Endothelial cell of umbilical vein (primary cell): ENCODE results near the gene DCLRE1A. TPM values are rescaled to one million over a fixed set of nuclear protein-coding genes. Genes with fewer than 3 reads are reported as not detected.

Experiments
- BruUV-seq: library from RNA; stranded (reverse); fragments of 400-500 nt; replicated peaks from 2 replicates; lab custom pipeline; 2021; lab: Mats Ljungman, UMichigan
- CTCF ChIA-PET: fragments of 300-600, 350-600 bp; sonication (Branson Sonifier 250); formaldehyde crosslinking; loops from one replicate; lab custom pipeline; 2021; ENCODE audit warnings: antibody characterized with exemption, inconsistent platforms; lab: Charles Lee
- POLR2A ChIA-PET: fragments of 300-600, 350-600 bp; sonication (Branson Sonifier 250); formaldehyde crosslinking; loops from one replicate; lab custom pipeline; 2021; ENCODE audit warnings: antibody characterized with exemption, inconsistent platforms; lab: Charles Lee
- DNase-seq: peaks from one replicate; pipeline ENCODE4 v3.0.0-alpha.2; 2011; ENCODE audit warnings: low read depth, low spot score
- FAIRE-seq: peaks from 2 replicates; lab custom pipeline; 2011; peaks lifted over from hg19 to GRCh38; lab: Jason Lieb, UNC
- H2AFZ ChIP-seq: 2 replicates; pipeline ENCODE4 v1.6.0; 2012; ENCODE audit warnings: low read depth, low read length, control low read depth, inconsistent platforms
- H3K27ac ChIP-seq: 2 replicates; pipeline ENCODE4 v1.5.1; 2011; ENCODE audit warnings: low read depth, mild to moderate bottlenecking, control low read depth, low read length, moderate library complexity; ENCODE audit not compliant: insufficient read depth
- H3K27me3 ChIP-seq, 2 experiments: 2 replicates each; pipeline versions ENCODE4 v1.6.0 to v1.6.1; 2011; ENCODE audit warnings: low read length in 2 of 2, mixed read lengths in 1 of 2; ENCODE audit not compliant: control insufficient read depth in 2 of 2, insufficient read depth in 2 of 2
- H3K36me3 ChIP-seq, 2 experiments: 2 replicates in 1 of 2; 3 replicates in 1 of 2; pipeline ENCODE4 v1.5.1; 2011; ENCODE audit warnings: low read length in 2 of 2, mild to moderate bottlenecking in 1 of 2, moderate library complexity in 1 of 2; ENCODE audit not compliant: control insufficient read depth in 2 of 2, insufficient read depth in 2 of 2; ENCODE audit errors: extremely low read depth in 1 of 2
- H3K4me1 ChIP-seq: 3 replicates; pipeline ENCODE4 v1.5.1; 2011; ENCODE audit warnings: mild to moderate bottlenecking, low read length; ENCODE audit not compliant: control insufficient read depth, insufficient read depth; ENCODE audit errors: extremely low read depth
- H3K4me2 ChIP-seq: 2 replicates; pipeline ENCODE4 v1.6.1; 2011; ENCODE audit warnings: low read length, control low read depth, mixed read lengths; ENCODE audit not compliant: insufficient read depth
- H3K4me3 ChIP-seq, 3 experiments: fragments of 200-600 bp in 1 of 3; sonication (generic), shearing (Covaris generic) in 1 of 3; replicated peaks in 1 of 3; 2 replicates each; pipeline ENCODE4 v1.5.1; 2011 to 2016; ENCODE audit warnings: control low read depth in 3 of 3, low read length in 3 of 3, mild to moderate bottlenecking in 2 of 3, inconsistent platforms in 1 of 3, low read depth in 1 of 3, moderate library complexity in 1 of 3; ENCODE audit not compliant: insufficient read depth in 1 of 3
- H3K79me2 ChIP-seq: 2 replicates; pipeline ENCODE4 v1.6.0; 2012; ENCODE audit warnings: low read length, inconsistent platforms; ENCODE audit not compliant: control insufficient read depth, insufficient read depth
- H3K9ac ChIP-seq: replicated peaks from 2 replicates; pipeline ENCODE3; 2011; ENCODE audit warnings: low read length, control low read depth; ENCODE audit not compliant: insufficient read depth; ENCODE audit errors: extremely low read depth
- H3K9me1 ChIP-seq: replicated peaks from 3 replicates; pipeline ENCODE4 v1.6.0; 2011; ENCODE audit warnings: mild to moderate bottlenecking, low read length; ENCODE audit not compliant: control insufficient read depth, insufficient read depth; ENCODE audit errors: extremely low read depth
- H3K9me3 ChIP-seq: replicated peaks from 2 replicates; pipeline ENCODE4 v1.5.1; 2012; ENCODE audit warnings: low read length, inconsistent platforms; ENCODE audit not compliant: control insufficient read depth, insufficient read depth
- H4K20me1 ChIP-seq: replicated peaks from 2 replicates; pipeline ENCODE3; 2011; ENCODE audit warnings: mild to moderate bottlenecking, low read length; ENCODE audit not compliant: control insufficient read depth, insufficient read depth; ENCODE audit errors: extremely low read depth
- CTCF ChIP-seq, 2 donors: IDR thresholded peaks; 1 replicate in 1 of 2; 2 replicates in 1 of 2; pipeline ENCODE4 v1.5.1; 2011; ENCODE audit warnings: low read length in 2 of 2, mild to moderate bottlenecking in 2 of 2, moderate library complexity in 2 of 2, control low read depth in 1 of 2, inconsistent platforms in 1 of 2, low read depth in 1 of 2; ENCODE audit not compliant: insufficient read depth in 1 of 2; ENCODE audit errors: extremely low read depth in 1 of 2
- EZH2 ChIP-seq: IDR thresholded peaks from 2 replicates; pipeline ENCODE4 v1.6.1; 2012; ENCODE audit warnings: borderline replicate concordance, low read depth, mild to moderate bottlenecking, moderate library complexity, low read length, inconsistent platforms; ENCODE audit not compliant: severe bottlenecking
- FOS ChIP-seq: IDR thresholded peaks from 2 replicates; pipeline ENCODE4 v1.6.1; 2011; ENCODE audit warnings: mild to moderate bottlenecking, low read length, moderate library complexity, borderline replicate concordance; ENCODE audit not compliant: insufficient read depth
- GATA2 ChIP-seq: IDR thresholded peaks from 2 replicates; pipeline ENCODE4 v1.7.0; 2011; ENCODE audit warnings: low read depth, mild to moderate bottlenecking, moderate library complexity, mixed read lengths, low read length; ENCODE audit not compliant: insufficient read length, insufficient read depth
- JUN ChIP-seq: IDR thresholded peaks from 2 replicates; pipeline ENCODE4 v1.6.1; 2011; ENCODE audit warnings: borderline replicate concordance, low read depth; ENCODE audit not compliant: insufficient read length, insufficient read depth
- MAX ChIP-seq: IDR thresholded peaks from 2 replicates; pipeline ENCODE4 v1.6.1; 2011; ENCODE audit not compliant: insufficient read depth, insufficient read length
- MYC ChIP-seq: IDR thresholded peaks from one replicate; pipeline ENCODE4 v1.6.1; 2011; ENCODE audit warnings: mild to moderate bottlenecking, low read depth, low read length
- POLR2A ChIP-seq: IDR thresholded peaks from 2 replicates; pipeline ENCODE4 v1.6.1; 2012; ENCODE audit warnings: low read depth, mild to moderate bottlenecking, control low read depth, low read length
- POLR2AphosphoS5 ChIP-seq: IDR thresholded peaks from 2 replicates; pipeline ENCODE4 v1.6.1; 2012; ENCODE audit warnings: low read depth, mild to moderate bottlenecking, control low read depth, low read length, moderate library complexity; ENCODE audit not compliant: insufficient read depth
- dilution Hi-C: fragments of 300-500 bp; cut with MboI; formaldehyde crosslinking; loops from one replicate; pipeline ENCODE4 v1.15.0; 2019; ENCODE audit warnings: low sequenced_read_pairs; ENCODE audit not compliant: extremely low pct_ligation_motif_present
- intact Hi-C: fragments of 100-400 bp; cut with micrococcal nuclease; formaldehyde crosslinking; loops from one replicate; pipeline ENCODE4 v1.10.0; 2022
- polyA plus RNA-seq, 4 experiments: library from polyadenylated mRNA; depleted of rRNA in 3 of 4; stranded (reverse) in 3 of 4; unstranded in 1 of 4; fragments of >200 nt; gene quantifications; 2 replicates each; pipeline versions ENCODE4 v1.2.1 to v1.2.3, GENCODE V29; 2011 to 2012; ENCODE audit warnings: missing spikeins in 1 of 4
- total RNA-seq: library from RNA; stranded (reverse); gene quantifications from 2 replicates; pipeline ENCODE4 v1.2.3, GENCODE V29; 2021

Gene DCLRE1A
- total and polyA plus RNA-seq, 2 donors (not counting 3 experiments of a cell fraction or from before 2014, with no cell fraction given) = 3.6 to 6.7 TPM

- FAIRE-seq = no peak
- no peak for TF ChIP-seq MAX
- no peak for TF ChIP-seq POLR2A
- TF ChIP-seq POLR2AphosphoS5 = no peak
- TF ChIP-seq GATA2 = no peak
- no peak for TF ChIP-seq EZH2
- POLR2A ChIA-PET = no interaction called here
- peaks cover 0 to 6% of the 10 kb centered on the region in 2 experiments for H3K36me3 ChIP-seq
- peak; percentile 44 for DNase-seq
- H3K4me1 ChIP-seq = peaks cover 6% of the 10 kb centered on the region
- intact Hi-C loops = no loop called here
- H3K4me3 ChIP-seq = no peak overlapping the region
- BruUV-seq = no TSS peak
- no peak overlapping the region for H2AFZ ChIP-seq
- H3K9ac ChIP-seq = no peak overlapping the region
- H3K27ac ChIP-seq = no peak overlapping the region
- H3K9me3 ChIP-seq = no peaks in the 10 kb centered on the region
- no peaks in the 10 kb centered on the region for H4K20me1 ChIP-seq
- H3K4me2 ChIP-seq = no peak overlapping the region
- H3K9me1 ChIP-seq = no peaks in the 10 kb centered on the region
- H3K27me3 ChIP-seq = no peaks in the 10 kb centered on the region
- CTCF ChIA-PET = interaction anchor here (0.8 kb wide), 1 partner anchor 257 kb away, joined by 3 read pairs; no protein-coding TSS in a partner anchor
- dilution Hi-C loops = no loop called here
- H3K79me2 ChIP-seq = no peaks in the 10 kb centered on the region
These were observed 9.9 kb downstream of the DCLRE1A start for GRCh38 chr10:113843972-113844485.

- no peaks in the 10 kb centered on the region for H3K27me3 ChIP-seq
- no peak overlapping the region for H3K9ac ChIP-seq
- H4K20me1 ChIP-seq = no peaks in the 10 kb centered on the region
- FAIRE-seq (no peak), DNase-seq (no peak)
- no peak overlapping the region for H2AFZ ChIP-seq
- no peaks in the 10 kb centered on the region for H3K9me3 ChIP-seq
- ChIA-PET CTCF (no interaction called here), POLR2A (no interaction called here)
- no peaks in the 10 kb centered on the region for H3K79me2 ChIP-seq
- no peak overlapping the region for H3K4me3 ChIP-seq
- BruUV-seq = no TSS peak
- intact Hi-C loops (no loop called here), dilution Hi-C loops (no loop called here)
- no peak overlapping the region for H3K4me2 ChIP-seq
- TF ChIP-seq CTCF (IDR thresholded peaks at IDR 0.05; ENCODE audit: extremely low read depth in 1 of 2, insufficient read depth in 1 of 2, low read depth in 1 of 2, low read length in 2 of 2) = no peak
- no peak for TF ChIP-seq JUN
- TF ChIP-seq MYC = no peak
- no peak for TF ChIP-seq POLR2A
- TF ChIP-seq GATA2 = no peak
- no peak for TF ChIP-seq MAX
- no peak for TF ChIP-seq FOS
- TF ChIP-seq EZH2 = no peak
- no peak for TF ChIP-seq POLR2AphosphoS5
- no peaks in the 10 kb centered on the region for H3K9me1 ChIP-seq
- H3K4me1 ChIP-seq = peaks cover 6% of the 10 kb centered on the region
- peaks cover 0 to 6% of the 10 kb centered on the region in 2 experiments for H3K36me3 ChIP-seq
- H3K27ac ChIP-seq = no peak overlapping the region
These were observed 11.7 kb downstream of the DCLRE1A start for GRCh38 chr10:113842171-113842570.
